Cardiac muscle cell (in vitro differentiated cells and primary cell): ENCODE data around the gene ALOX12B. TPM values are rescaled to one million over a fixed set of nuclear protein-coding genes. Genes with fewer than 3 reads are reported as not detected.
"Not testable (repeated sequence)": the region's sequence is repeated elsewhere in the genome, so short reads cannot be mapped to it uniquely, and the experiment has no call there.

Experiments
- DNase-seq, 2 donors: peaks; one replicate each; pipeline versions ENCODE4 v3.0.0 to v3.0.0-alpha.2; 2010 to 2017; ENCODE audit warnings: low read depth in 1 of 2, low spot score in 1 of 2
- H3K27ac ChIP-seq: fragments of 200-600 bp; sonication (generic); 2 replicates; pipeline ENCODE4 v1.5.1; 2016
- H3K27me3 ChIP-seq: fragments of 200-600 bp; sonication (generic); 2 replicates; pipeline ENCODE4 v1.6.0; 2016; ENCODE audit warnings: control low read depth
- H3K36me3 ChIP-seq: fragments of 200-600 bp; sonication (generic); 2 replicates; pipeline ENCODE4 v1.5.1; 2016; ENCODE audit warnings: control low read depth
- H3K4me1 ChIP-seq: fragments of 200-600 bp; sonication (generic); 2 replicates; pipeline ENCODE4 v1.8.1; 2017; ENCODE audit warnings: low read depth, mild to moderate bottlenecking, mixed run types
- H3K4me3 ChIP-seq: fragments of 200-600 bp; sonication (generic); 2 replicates; pipeline ENCODE4 v1.5.1; 2016; ENCODE audit warnings: mild to moderate bottlenecking
- H3K9me3 ChIP-seq: fragments of 200-600 bp; sonication (generic); 2 replicates; pipeline ENCODE4 v1.5.1; 2017; ENCODE audit warnings: low read depth, mild to moderate bottlenecking, control low read depth
- polyA plus RNA-seq: library from polyadenylated mRNA; unstranded; fragments of >200 nt; fragmentation: Nextera tagmentation; extraction: Ambion mirVana; gene quantifications from 2 replicates; pipeline ENCODE4 v1.2.1, GENCODE V29; 2016
- total RNA-seq: library from RNA; depleted of rRNA; stranded (reverse); fragments of >200 nt; gene quantifications from 2 replicates; pipeline ENCODE4 v1.2.3, GENCODE V29; 2016
- TF ChIP-seq, protein P1 (sequence below): IDR thresholded peaks from 2 replicates; pipeline ENCODE4 v1.5.1; 2012; ENCODE audit warnings: low read depth, mild to moderate bottlenecking, low read length

Gene ALOX12B
- total and polyA plus RNA-seq, 2 experiments from 2014 or later: 0.42 to 2.3 TPM

DNA sequence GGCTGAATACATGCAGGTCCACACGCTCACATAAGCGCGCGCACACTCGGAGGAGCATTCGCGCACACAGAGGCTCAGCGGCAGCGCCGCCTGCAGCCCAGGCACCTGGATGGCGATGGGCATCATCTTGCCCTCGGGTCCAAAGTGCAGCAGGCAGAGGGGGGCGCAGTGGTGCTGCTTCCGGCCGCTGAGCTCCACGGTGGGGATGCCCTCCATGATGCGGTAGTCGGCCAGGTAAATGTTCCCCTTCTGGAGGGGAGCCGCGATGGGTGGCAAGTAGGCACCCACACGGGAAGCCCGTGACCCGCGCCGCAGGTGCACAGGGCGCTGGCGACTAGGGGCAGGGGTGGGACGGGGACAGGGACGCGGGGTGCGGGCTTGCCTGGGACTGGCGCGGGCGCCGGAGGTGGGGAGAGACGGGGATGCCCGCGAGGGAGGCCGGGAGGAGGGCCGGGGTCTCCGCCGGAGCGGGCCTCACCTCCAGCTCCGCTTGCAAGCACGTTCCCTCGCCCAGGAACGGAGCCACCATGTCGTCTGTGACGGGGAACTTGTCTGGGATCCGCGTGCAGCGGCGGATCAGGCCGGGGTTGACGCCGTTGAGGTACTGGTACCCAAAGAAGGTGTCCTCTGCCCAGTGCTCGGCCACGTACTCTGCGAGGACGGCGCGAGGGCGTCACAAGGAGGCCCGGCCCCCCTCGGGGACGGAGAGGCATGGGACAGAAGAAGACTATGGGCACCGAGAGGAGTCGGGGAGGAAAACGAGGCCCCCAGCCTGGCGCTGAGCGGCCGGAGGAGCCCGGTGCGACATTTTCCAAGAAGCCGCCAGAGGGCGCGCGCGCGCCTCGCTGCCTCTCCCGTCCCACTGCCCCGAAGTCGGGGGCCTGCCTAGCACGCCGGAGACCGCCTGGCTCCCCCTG, 8.0 kb downstream of the ALOX12B start:
- TF ChIP-seq, protein P1, sequence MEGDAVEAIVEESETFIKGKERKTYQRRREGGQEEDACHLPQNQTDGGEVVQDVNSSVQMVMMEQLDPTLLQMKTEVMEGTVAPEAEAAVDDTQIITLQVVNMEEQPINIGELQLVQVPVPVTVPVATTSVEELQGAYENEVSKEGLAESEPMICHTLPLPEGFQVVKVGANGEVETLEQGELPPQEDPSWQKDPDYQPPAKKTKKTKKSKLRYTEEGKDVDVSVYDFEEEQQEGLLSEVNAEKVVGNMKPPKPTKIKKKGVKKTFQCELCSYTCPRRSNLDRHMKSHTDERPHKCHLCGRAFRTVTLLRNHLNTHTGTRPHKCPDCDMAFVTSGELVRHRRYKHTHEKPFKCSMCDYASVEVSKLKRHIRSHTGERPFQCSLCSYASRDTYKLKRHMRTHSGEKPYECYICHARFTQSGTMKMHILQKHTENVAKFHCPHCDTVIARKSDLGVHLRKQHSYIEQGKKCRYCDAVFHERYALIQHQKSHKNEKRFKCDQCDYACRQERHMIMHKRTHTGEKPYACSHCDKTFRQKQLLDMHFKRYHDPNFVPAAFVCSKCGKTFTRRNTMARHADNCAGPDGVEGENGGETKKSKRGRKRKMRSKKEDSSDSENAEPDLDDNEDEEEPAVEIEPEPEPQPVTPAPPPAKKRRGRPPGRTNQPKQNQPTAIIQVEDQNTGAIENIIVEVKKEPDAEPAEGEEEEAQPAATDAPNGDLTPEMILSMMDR: peak; percentile 86
- Histone ChIP-seq H3K9me3 (no peaks in the 10 kb centered on the region), H3K4me1 (no peaks in the 10 kb centered on the region), H3K36me3 (no peaks in the 10 kb centered on the region), H3K4me3 (peak overlapping the region; percentile 37), H3K27me3 (peaks cover 94% of the 10 kb centered on the region), H3K27ac (no peak overlapping the region)
- peak; percentile 54 to 81 for DNase-seq

DNA sequence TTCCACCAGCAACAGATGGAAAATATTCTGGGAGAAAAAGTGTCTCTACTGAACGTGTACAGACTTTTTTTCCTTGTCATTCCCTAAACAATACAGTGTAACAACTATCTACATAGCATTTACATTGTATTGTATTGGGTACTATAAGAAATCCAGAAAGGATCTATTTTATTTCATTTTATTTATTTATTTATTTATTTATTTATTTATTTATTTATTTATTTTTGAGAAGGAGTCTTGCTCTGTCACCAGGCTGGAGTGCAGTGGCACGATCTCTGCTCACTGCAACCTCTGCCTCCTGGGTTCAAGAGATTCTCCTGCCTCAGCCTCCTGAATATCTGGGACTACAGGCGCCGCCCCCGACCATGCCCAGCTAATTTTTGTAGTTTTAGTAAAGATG, 9.6 kb downstream of the ALOX12B start:
- not testable (repeated sequence) for DNase-seq, H3K36me3 ChIP-seq, H3K4me1 ChIP-seq, H3K9me3 ChIP-seq, H3K27ac ChIP-seq, H3K4me3 ChIP-seq
- peaks cover 96% of the 10 kb centered on the region for H3K27me3 ChIP-seq

DNA sequence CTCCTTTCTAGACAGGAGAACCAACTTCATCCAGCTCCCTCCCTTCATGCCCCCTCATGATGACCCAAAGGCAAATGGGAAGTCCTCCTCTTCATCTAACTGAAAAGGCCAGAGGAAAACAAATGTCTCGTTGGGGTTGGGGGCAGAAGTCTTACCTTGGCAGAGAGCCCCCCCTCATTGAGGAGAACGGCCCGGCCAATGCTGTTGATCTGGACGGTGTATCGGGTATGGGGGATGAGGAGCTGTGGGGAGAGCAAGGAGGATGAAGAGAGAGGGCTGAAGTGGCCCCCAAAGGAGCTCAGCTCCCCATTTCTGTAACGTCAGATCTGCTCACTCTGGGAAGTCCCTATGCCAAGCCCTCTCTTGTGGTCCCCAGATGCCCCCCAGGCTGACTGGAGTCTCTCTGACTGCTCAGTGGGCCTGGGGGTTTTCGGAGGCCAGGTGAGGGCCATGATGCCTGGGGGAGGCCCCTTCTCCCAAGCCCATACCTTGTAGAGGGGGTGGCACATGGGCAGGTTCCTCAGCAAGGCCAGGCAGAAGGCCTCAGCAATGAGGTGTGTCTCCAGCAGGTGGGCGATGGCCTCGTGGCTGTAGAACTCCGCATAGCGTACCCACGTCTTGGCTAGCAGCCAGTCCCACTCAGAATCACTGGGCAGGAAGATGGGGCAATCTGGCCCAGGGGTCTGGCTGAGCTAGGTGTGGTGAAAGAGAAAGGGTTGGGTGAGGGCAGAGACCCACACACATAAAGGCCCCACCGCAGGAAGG, 10.8 kb downstream of the ALOX12B start:
- H3K27me3 ChIP-seq: peaks cover 98% of the 10 kb centered on the region
- no peak overlapping the region for H3K27ac ChIP-seq
- TF ChIP-seq, protein P1: no peak
- no peak for DNase-seq
- H3K4me1 ChIP-seq: no peaks in the 10 kb centered on the region
- no peaks in the 10 kb centered on the region for H3K9me3 ChIP-seq
- H3K4me3 ChIP-seq: no peak overlapping the region
- no peaks in the 10 kb centered on the region for H3K36me3 ChIP-seq

DNA sequence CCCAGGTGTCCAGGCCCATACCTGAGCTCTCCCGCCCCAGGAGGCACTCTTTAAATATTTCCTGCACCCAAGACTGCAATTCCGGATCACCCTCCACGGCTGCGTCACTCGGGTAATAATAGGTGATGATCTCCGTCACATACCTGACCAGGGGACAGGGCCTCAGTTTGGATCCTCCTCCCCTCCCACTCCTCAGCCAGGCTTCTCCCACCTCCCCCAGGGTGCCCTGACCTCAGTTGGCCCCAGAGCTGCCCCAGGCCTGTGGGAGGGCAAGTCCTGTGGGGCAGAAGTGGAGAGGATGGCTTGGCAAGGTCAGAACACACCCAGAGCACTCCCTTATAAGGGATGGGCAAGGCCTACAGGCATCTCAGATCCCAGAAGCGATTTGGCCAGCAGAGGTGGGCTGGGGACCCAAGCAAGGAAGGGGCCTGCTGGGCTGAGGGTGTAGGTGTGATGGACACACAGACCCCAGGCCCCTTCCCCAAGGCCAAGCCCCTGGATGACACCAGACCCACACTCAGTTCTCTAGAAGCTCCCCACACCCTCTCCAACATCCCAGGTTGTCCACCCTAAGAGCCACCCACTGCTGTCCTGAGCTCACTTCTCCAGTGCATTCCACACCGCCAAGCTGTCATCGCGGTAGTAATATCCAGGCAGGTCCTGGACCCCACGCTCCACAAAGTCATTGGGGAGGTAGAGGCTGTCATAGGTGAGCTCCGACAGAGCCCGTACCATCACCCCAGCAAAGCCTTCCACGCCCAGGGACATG, 11.8 kb downstream of the ALOX12B start:
- TF ChIP-seq, protein P1: no peak
- no peak overlapping the region for H3K4me3 ChIP-seq
- H3K4me1 ChIP-seq: no peaks in the 10 kb centered on the region
- no peaks in the 10 kb centered on the region for H3K9me3 ChIP-seq
- no peaks in the 10 kb centered on the region for H3K36me3 ChIP-seq
- no peak overlapping the region for H3K27ac ChIP-seq
- peaks cover 98% of the 10 kb centered on the region for H3K27me3 ChIP-seq
- DNase-seq: no peak

DNA sequence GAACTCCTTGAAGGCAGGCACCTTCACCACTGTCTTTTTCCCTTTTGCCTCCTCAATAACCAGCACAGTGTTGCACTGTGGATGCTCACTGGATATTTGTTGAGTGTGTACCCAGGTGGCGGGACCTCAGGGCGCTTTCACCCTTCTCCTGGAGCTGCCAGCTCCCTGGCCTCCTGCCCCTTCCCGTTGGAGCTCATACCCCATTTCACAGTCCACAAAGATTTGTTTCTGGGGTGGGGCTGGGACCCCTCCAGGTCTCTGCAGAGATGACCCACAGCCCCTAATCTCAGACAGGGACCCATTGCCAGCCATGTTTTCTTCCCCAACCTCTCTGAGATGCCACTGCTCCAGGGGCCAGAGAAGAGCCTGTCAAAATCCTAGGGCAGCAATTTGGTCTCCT, 12.4 kb downstream of the ALOX12B start:
- TF ChIP-seq, protein P1: no peak
- H3K4me3 ChIP-seq: no peak overlapping the region
- H3K9me3 ChIP-seq: no peaks in the 10 kb centered on the region
- H3K27me3 ChIP-seq: peaks cover 98% of the 10 kb centered on the region
- H3K36me3 ChIP-seq: no peaks in the 10 kb centered on the region
- DNase-seq: no peak
- H3K4me1 ChIP-seq: no peaks in the 10 kb centered on the region
- no peak overlapping the region for H3K27ac ChIP-seq
